ENCODE measurements around the gene LYPD5.
"Not testable (repeated sequence)": the region's sequence is repeated elsewhere in the genome, so short reads cannot be mapped to it uniquely, and the experiment has no call there.

The LYPD5 gene

DNA sequence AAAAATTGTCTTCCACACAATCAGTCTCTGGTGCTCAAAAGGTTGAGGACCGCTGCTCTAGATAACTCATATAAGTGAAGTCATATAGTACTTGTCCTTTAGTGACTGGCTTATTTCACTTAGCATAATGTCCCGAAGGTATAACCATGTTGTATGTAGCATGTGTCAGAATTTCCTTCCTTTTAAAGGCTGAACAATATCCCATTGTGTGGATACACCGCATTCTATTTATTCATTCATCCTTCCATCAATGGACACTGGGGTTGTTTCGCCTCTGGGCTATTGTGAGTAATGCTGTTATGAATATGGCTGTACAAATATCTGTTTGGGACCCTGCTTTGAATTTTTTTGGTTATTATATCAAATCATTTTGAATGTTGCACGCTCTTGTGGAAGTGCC is 4.6 kb upstream of the LYPD5 start:
- in situ Hi-C loops (cut with MboI; ENCODE audit: low sequenced_read_pairs) = no loop called here

DNA sequence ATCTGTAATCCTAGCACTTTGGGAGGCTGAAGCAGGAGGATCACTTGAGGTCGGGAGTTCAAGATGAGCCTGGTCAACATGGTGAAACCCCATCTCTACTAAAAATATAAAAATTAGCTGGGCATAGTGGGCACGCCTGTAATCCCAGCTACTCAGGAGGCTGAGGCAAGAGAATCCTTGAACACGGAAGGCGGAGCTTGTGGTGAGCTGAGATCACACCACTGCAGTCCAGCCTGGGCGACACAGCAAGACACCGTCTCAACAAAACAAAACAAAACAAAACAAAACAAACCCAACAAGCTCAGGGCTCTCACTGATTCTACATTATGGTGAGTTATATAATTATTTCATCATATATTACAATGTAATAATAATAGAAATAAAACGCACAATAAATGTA is 4.2 kb upstream of the LYPD5 start:
- in situ Hi-C loops (cut with MboI; ENCODE audit: low sequenced_read_pairs) = not testable (repeated sequence)

DNA sequence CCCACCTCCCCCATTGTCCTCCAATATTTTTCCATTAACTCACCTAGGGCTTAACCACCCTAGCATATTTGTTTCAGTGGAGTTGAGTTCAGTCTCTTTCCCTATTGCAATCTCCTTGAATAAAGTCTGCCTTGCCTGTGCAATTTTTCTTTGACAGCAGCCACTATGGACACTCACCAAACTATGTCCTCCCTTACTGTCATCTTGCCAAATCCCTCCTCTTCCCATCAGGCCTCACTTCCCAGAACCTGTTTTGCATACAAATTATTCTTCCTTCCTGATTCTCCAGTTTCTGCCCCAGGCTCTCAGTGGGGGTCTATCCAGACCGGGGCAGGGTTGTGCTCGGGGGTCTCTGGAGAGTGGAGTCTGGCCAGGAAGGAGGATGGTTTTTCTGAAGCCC is 2.2 kb upstream of the LYPD5 start:
- in situ Hi-C loops (cut with MboI; ENCODE audit: low sequenced_read_pairs) = no loop called here

DNA sequence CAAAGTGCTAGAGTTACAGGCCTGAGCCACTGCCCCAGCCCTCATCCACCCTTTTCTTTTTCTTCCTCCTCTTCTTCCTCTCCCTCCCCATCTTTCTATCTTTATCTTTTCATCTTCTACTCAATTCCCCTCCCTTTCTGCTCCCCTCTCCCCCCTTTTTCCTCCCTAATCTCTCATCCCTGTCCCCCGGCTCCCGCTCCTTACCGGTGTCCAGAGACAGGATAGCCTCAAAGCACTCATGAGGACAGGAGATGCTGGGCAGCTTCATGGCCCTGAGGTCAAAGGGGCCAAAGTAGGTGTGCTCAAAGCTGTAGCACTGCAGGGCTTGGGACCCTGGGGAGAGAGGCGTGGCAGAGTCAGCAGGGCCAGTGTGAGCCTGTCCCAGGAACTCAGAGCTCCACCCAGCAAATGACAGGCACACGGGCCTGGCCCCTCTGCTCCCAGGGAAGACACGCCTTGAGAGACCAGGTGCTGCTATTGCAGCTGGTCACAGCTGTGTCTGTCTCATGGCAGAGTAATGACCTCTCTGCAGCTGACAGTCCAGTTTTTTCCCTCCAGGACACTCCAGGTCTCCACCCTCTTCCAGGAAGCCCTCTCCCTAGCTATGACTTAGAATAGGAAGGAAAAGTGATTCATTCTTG is 2.6 kb downstream of the LYPD5 start:
- in situ Hi-C loops (cut with MboI; ENCODE audit: low sequenced_read_pairs) = loop anchor here (25.0 kb wide), 1 partner anchor 337 kb away; the partner anchor contains the start of gene LYPD3

DNA sequence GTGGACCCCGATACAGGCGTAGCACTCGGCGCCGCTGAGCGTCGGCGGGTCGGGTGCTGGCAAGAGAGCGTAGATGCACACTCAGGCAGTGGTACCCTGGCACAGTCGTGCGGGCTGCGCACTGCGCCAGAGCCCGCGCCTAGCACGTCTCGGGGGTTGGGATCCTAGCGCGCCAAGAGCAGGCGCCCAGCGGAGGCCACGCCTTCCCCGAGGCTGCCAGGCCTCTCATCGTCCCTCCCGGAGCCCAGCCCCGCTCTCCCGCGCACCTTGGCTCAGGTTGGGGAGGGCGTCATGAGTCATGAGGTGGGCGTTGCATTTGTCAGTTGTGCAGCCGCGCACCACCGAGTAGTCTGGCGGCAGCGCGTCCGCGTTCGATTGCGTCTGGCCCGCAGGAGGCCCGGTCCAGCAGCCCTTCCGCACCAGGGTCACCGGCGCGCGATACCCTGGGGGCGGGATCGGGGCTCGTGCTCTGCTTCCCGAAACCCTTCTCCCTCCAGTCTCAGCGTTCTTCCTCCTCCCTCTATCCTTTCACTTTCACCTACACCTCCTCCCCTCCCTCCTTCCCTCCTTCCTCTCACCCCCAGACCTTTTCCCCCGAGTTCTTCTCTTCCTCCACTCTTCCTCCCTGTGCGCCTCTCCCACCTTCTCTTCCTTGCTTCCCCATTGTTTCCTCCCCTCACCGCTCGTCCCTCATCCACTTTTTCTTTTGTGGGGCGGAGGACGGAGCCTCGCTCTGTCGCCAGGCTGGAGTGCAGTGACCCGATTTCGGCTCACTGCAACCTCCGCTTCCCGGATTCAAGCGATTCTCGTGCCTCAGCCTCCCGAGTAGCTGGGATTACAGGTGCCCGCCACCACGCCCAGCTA is 3.5 kb downstream of the LYPD5 start:
- in situ Hi-C loops (cut with MboI; ENCODE audit: low sequenced_read_pairs) = loop anchor here (25.0 kb wide), 1 partner anchor 336 kb away; the partner anchor contains the start of gene LYPD3

DNA sequence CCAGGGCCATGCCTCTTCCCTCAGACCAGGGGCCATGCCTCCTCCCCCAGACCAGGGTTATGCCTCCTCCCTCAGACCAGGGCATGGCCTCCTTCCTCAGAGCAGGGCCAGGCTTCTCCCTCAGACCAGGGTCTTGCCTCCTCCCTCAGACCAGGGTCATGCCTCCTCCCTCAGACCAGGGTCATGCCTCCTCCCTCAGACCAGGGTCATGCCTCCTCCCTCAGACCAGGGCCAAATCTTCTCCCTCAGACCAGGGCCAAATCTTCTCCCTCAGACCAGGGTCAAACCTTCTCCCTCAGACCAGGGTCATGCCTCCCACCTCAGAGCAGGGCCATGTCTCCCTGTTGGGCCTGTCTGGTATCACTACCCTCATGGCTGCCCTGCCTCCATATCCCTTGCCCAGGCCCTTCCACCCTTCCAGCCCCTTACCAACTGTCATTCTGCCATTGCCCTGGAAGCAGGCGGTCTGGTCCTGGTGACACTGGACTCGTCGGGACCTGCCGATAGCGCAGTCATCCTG is 4.2 kb downstream of the LYPD5 start:
- in situ Hi-C loops (cut with MboI; ENCODE audit: low sequenced_read_pairs) = loop anchor here (25.0 kb wide), 1 partner anchor 336 kb away; the partner anchor contains the start of gene LYPD3

DNA sequence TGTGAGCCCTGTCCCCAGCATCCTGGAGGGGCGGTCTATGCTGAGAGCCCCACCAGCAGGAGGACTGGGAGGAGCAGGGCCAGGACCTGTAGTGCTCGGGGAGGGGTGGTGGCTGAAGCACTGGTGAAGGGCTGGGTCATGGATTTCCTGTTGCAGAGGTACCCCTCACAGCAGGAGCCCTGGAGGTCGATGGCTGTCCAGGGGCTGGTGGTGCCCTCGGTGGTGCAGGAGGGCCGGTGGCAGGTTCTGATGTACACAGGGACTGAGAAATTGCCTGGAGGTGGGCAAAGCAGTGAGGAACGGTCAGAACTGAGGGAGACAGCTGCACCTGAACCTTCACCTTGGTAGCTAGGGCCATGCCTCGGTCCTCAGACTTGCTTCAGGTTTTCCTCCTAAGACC is 4.7 kb downstream of the LYPD5 start:
- in situ Hi-C loops (cut with MboI; ENCODE audit: low sequenced_read_pairs) = loop anchor here (25.0 kb wide), 1 partner anchor 335 kb away; the partner anchor contains the start of gene LYPD3

DNA sequence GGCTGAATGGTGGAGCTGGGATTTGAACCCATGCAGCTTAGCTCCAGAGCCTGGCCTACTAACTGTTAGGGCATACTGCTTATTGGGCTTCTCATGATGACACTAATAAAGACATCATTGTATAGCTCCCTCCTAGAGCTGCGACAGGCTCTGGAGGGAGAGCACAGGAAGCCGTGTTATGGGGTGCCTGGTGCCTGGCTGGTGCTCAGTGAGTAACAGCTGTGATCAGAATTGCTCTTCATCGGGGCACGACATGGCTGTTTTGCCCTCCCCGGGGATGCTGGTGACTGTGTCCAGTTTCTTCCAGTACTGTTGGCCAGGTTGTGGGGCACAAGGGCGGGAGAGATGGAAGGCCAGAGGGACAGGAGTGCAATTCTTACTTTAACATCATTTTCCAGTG is 5.1 kb downstream of the LYPD5 start:
- in situ Hi-C loops (cut with MboI; ENCODE audit: low sequenced_read_pairs) = loop anchor here (25.0 kb wide), 1 partner anchor 335 kb away; the partner anchor contains the start of gene LYPD3

DNA sequence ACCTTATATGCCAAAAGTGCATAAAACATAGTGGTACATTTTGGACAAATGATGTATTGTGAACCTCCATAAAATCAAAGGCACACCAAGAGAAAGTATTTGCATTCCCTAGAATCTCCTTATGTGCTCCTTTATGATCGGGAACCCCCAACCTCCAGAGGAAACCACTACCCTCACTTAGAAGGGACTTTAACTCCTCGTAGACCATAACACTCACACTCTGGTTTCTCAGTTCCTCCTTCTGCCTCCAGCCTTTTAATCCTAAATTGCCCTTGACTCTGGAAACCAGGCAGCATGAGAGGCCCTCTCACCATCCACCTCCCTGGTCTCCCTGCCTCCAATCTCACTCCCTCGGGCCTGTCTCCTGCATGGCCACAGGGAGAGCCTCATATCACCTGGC is 11.7 kb downstream of the LYPD5 start:
- in situ Hi-C loops (cut with MboI; ENCODE audit: low sequenced_read_pairs) = loop anchor here (25.0 kb wide), 1 partner anchor 328 kb away; the partner anchor contains the start of gene LYPD3

DNA sequence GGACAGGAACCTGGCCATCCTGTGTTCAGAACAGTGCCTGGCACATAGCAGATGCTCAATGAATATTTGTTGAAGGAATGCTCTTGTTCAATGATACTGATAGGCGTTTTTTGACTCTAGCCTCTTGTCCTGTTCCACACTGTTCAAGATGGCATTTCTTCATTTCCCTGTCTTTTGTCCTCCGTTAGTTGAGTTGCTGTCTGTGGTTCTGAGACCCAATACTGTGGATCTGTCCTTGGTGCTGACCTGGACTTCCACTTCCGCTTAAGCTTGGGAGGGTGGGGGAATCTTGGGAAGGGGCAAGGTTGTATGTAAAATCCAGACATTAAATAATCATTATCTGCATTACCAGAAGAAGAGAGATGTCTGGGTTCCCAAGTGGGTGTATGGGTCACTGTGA is 13.2 kb downstream of the LYPD5 start:
- in situ Hi-C loops (cut with MboI; ENCODE audit: low sequenced_read_pairs) = loop anchor here (25.0 kb wide), 1 partner anchor 327 kb away; the partner anchor contains the start of gene LYPD3

DNA sequence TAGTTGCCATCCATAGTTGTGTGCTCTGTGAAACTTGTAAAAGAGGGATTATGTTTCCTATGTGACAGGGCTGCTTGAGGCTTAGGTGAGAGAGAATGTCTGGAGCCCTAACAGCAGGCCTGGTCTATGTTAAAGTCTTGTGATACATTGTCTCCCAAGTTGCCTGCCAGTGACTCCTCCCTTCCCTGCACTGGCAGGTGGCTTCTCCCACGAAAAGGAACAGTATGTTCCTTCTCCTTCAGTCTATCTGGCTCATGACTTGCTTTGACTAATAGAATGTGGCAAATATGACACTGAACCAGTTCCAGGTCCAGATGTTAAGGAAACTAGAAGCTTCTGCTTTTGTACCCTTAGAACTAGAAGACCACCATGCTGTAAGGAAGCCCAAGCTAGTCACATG is 15.6 kb downstream of the LYPD5 start:
- in situ Hi-C loops (cut with MboI; ENCODE audit: low sequenced_read_pairs) = loop anchor here (25.0 kb wide), 1 partner anchor 324 kb away; the partner anchor contains the start of gene LYPD3

DNA sequence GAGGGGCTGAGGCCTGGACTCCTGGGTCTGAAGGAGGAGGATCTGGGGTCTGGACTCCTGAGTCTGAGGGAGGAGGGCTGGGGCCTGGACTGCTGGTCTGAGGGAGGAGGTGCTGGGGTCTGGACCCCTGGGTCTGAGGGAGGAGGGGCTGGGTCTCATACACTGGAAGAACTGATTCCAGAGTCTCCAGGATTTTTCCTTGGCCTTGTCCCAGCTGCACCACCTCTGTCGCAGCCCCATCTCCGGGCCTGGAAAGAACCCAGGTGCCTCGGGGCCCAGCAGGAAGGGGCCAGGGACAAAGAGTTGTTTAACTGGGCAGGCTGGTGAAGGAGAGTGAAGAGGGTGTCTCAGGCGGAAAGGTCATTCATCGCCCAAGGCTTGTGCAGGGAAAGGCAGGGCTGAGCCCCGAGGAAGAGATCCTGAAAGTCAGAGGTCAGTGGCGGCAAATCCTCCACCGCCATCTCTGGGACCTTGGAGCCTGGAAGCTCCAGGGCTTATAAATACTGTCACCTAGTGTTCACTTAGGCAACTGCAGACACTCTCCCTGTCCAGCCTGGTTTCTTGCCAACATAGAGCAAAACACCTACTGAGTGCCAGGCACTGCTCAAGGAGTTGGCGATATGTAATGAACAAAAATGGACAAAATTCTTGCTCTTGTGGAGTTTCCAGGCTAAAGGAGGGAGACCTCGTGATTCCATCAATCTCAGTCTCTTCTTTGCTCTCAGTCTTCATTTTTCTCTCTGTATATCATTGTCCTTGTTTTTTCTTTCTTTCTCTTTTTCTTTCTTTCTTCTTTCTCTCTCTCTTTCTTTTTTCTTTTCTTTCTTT is 17.1 kb downstream of the LYPD5 start:
- in situ Hi-C loops (cut with MboI; ENCODE audit: low sequenced_read_pairs) = loop anchor here (5.0 to 25.0 kb wide), 2 partner anchors 38 to 323 kb away; partner anchors contain the start of gene LYPD3

DNA sequence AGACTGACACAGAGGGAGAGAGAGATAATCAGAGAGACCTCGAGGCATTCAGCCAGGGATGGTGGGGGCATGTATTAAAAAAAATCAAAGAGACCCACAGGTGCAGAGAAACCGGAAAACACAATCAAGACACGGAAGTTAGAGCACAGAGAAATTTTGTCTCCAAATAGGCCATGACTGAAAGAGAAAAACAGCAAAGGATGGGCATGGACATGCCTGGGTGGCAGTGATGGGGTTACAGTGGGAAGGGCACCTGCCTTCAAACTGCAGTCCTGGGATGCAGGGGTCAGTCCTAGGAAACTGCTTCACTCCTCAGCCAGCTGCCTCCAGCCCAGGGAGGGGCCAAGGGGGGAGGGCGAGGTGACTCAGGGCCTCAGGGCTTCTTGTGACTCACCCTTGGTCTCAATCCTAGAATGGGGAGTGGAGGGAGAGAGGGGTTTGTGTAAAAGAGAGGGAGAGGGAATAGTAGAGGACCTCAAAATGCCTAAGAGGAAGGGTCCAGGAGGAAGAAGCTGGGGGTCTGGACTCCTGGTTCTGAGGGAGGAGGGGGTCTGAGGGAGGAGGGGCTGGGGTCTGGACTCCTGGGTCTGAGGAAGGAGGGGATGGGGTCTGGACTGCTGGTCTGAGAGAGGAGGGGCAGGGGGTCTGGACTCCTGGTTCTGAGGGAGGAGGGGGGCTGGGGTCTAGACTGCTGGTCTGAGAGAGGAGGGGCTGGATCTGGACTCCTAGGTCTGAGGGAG is 17.8 kb downstream of the LYPD5 start:
- in situ Hi-C loops (cut with MboI; ENCODE audit: low sequenced_read_pairs) = loop anchor here (5.0 to 25.0 kb wide), 2 partner anchors 37 to 322 kb away; partner anchors contain the start of gene LYPD3

DNA sequence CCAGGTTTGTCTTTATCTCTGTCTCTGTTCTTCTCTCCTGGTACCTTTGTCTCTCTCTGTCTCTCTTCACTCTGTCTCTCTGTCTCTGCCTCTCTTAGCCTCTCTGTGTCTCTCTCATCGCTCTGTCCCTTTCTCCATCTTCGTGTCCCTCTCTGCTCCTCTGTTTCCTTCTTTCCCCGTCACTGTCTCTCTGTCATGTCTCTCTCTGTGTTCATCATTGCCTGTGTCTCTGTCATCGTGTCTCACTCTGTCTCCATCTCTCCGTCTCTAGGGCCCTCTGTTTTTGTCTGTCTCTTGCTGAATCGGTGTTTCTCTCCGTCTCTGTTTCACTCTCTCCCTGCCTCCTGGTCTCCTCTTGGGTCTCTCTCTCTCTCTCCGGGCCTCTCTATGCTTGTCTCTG is 18.6 kb downstream of the LYPD5 start:
- in situ Hi-C loops (cut with MboI; ENCODE audit: low sequenced_read_pairs) = loop anchor here (5.0 to 25.0 kb wide), 2 partner anchors 36 to 321 kb away; partner anchors contain the start of gene LYPD3

DNA sequence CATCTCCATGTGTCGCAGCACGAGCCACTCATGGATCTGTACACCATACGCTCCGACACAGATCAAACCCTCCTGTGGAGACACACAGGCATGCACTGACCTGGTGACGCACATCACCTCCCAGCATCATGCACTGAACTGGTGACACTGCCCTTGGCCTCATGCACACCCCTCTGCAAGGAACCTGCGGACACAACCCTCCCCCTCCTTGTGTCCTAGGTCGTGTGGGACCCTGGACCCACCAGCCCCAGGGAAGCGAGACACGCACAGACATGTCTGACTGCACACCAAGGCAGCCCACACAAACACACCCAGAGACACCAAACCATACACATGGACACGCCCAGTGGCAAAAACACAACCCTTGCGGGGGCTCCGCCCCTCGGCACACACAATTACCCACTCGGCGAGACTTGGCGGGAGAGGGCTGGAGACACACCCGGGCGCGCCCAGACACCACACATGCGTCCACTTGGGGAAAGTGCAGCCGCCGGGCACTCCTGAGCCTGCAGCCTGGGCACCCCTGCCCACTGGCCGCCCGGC is 19.5 kb downstream of the LYPD5 start:
- in situ Hi-C loops (cut with MboI; ENCODE audit: low sequenced_read_pairs) = loop anchor here (5.0 to 25.0 kb wide), 2 partner anchors 35 to 320 kb away; partner anchors contain the start of gene LYPD3

DNA sequence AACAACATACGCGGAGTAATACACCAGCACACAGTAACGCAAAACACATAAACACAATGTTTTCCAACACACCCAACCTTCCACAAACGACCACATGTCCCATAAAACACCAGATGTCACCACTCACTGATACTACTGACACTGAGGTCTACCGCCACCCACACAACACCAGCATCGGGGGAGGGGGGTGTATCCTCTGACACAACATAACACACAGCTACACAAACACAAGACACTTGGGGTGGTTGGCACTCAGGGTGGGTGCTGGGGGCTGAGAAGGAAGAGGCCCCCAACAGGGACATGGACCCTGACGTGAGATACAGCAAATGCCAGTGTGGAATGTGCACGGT is 20.0 kb downstream of the LYPD5 start:
- in situ Hi-C loops (cut with MboI; ENCODE audit: low sequenced_read_pairs) = loop anchor here (5.0 to 25.0 kb wide), 2 partner anchors 35 to 320 kb away; partner anchors contain the start of gene LYPD3

DNA sequence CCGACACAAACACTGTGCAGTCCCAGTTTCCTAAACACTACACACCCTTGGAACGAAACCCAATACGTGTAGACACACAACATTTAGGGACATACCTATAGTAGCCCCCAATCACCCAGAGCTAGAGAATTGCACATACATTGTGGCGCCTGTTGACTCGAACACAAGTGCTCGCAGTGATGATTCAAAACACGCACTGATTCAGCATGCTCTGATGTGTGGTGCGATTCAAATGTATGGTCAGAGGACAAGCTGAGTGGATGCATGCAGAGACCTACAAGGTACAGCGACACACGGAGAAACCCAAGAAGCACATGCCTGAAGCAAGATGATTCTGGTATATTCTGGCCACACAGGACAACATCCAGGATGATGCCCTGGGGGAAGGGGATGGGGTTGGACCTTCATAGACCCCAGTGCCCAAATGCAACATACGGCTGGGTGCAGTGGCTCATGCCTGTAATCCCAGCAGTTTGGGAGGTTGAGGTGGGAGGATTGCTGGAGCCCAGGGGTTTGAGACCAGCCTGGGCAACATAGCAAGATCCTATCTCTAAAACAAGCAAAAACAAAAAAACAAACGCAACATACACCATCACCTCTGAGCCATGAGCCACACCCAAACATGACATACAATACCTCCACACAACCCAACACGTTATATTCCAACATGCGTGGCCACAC is 20.5 kb downstream of the LYPD5 start:
- in situ Hi-C loops (cut with MboI; ENCODE audit: low sequenced_read_pairs) = loop anchor here (5.0 to 25.0 kb wide), 2 partner anchors 34 to 319 kb away; partner anchors contain the start of gene LYPD3

DNA sequence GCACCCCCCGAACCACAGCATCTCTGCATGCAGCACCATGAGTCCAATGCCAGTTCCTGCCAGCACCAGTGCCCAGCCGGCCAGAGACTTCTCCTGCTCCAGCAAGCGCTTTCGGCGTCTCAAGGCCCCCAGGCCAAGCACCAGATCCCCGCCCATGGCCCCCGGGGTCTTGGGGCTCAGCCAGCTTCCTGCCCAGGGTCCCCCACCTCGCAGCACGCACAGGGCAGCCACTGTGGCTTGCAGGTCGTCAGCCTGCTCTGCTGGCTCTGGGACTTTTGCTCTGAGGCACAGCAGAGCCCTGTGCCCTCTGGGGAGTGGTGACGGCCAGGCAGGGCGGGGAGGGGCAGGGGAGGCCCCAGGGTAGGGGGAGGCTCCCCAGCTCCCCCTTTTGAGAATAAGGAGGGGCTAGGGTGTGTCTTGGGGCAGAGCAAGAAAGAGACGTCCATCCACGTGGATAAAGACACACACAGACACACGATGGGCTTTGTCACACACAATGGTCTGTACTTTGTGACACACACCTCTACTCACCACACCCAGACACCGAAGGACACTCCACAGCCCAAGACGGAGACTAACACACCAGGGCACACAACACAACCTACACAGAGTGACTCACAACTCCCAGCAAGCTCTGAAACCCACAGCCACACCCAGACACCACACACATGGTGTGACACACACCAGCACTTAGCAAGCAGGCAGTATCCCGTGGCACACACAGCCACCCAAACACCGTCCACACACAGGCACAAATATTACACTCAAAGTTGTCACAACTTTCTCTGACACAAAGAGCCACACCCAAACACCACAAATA is 21.3 kb downstream of the LYPD5 start, which contains the start of gene KCNN4:
TSS of gene KCNN4 (minus strand) at position 268 of the 820 bp plus-strand sequence. CDS start at position 156, 112 bp downstream.
- in situ Hi-C loops (cut with MboI; ENCODE audit: low sequenced_read_pairs) = loop anchor here (5.0 to 25.0 kb wide), 2 partner anchors 34 to 319 kb away; partner anchors contain the start of gene LYPD3

Data from HL-60/S4 treated with phorbol 12-myristate 13-acetate at 8.2 ng/mL for 4 days and 3 days (cell line).